Measurements from ENCODE around the gene NTN1. TPM values are rescaled to one million over a fixed set of nuclear protein-coding genes. Genes with fewer than 3 reads are reported as not detected.

Gene NTN1
- total and polyA plus RNA-seq, 2 donors, result 2.0 to 2.4 TPM

DNA sequence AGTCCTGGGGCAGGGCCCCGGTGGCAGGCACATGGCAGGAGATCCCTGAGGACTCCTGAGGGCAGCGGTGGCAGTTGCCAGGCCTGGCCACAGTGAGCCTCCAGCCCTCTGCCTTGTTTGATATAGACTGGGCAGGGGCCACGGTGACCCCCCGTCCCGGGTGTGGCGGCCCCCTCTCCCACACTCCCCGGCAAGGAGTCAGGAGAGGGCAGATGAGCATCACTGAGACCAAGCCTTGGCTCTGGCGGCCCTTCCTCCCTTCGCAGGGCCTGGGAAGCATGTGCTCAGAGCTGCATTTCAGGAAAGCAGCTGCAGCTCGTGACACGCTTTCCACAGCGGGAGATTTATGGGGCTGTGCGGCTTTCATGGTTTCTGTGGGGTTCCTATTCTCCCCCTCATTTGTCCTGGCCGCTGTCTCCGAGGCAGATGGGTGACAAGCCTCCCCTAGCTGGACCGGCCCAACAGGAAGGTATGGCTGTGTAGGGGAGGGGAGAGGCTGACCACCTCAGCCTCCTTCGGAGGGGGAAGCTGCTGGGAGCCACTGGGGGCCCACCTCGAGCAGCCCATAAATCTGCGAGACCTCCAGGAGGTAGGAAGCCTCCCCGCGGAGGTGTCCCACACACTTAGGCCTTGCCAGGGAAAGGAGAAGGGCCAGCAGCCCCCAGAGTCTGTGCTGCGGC, 211.4 kb downstream of the NTN1 start:
- Histone ChIP-seq H3K27me3 (ENCODE audit: control insufficient read depth in 2 of 2, insufficient read depth in 1 of 2, low read length in 1 of 2) (peaks cover 0 to 40% of the 10 kb centered on the region in 2 donors), H3K4me1 (ENCODE audit: control insufficient read depth in 2 of 2, insufficient read depth in 2 of 2, low read length in 2 of 2) (peaks cover 21 to 51% of the 10 kb centered on the region in 2 donors), H3K9me3 (ENCODE audit: control insufficient read depth in 2 of 2, insufficient read depth in 1 of 2, low read length in 1 of 2) (peaks cover 0 to 6% of the 10 kb centered on the region in 2 donors), H3K4me3 (ENCODE audit: low read length in 2 of 2) (no peak overlapping the region), H3K27ac (ENCODE audit: low read depth in 1 of 2, low read length in 1 of 2) (no peak overlapping the region), H3K36me3 (ENCODE audit: control insufficient read depth in 2 of 2, insufficient read depth in 2 of 2, low read length in 1 of 2) (no peaks in the 10 kb centered on the region)
- WGBS, result 17% methylated on average over 22 of the region's 22 CpGs
- DNase-seq (ENCODE audit: low read depth in 6 of 9, low spot score in 9 of 9), result peak in 1 of 9 donors; percentile 55

DNA sequence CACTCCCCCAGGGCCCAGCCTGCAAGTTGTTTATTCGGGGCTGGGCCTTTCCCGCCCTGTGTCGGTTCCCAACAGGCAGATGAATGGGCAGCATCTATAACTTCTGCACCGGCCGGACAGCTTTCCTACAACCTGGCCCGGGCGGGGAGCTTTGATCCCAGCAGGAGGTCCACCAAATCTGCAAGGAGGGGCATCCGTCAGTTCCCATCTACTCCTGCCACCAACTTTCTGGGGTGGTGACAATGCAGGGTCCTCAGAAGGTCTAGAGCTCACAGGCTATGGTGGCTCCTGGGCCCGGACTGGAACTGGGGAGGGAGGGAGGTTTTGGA, 211.9 kb downstream of the NTN1 start:
- Histone ChIP-seq H3K4me1 (ENCODE audit: control insufficient read depth in 2 of 2, insufficient read depth in 2 of 2, low read length in 2 of 2) (peaks cover 21 to 51% of the 10 kb centered on the region in 2 donors), H3K9me3 (ENCODE audit: control insufficient read depth in 2 of 2, insufficient read depth in 1 of 2, low read length in 1 of 2) (peaks cover 0 to 3% of the 10 kb centered on the region in 2 donors), H3K36me3 (ENCODE audit: control insufficient read depth in 2 of 2, insufficient read depth in 2 of 2, low read length in 1 of 2) (no peaks in the 10 kb centered on the region), H3K4me3 (ENCODE audit: low read length in 2 of 2) (no peak overlapping the region), H3K27me3 (ENCODE audit: control insufficient read depth in 2 of 2, insufficient read depth in 1 of 2, low read length in 1 of 2) (peaks cover 0 to 40% of the 10 kb centered on the region in 2 donors), H3K27ac (ENCODE audit: low read depth in 1 of 2, low read length in 1 of 2) (no peak overlapping the region)
- DNase-seq (ENCODE audit: low read depth in 6 of 9, low spot score in 9 of 9), result no peak
- 48% methylated on average over 9 of the region's 9 CpGs for WGBS

GRCh38 chr17:9233761-9234160, 212.5 kb downstream of the NTN1 start:
- DNase-seq (ENCODE audit: low read depth in 6 of 9, low spot score in 9 of 9), result no peak
- Histone ChIP-seq H3K36me3 (ENCODE audit: control insufficient read depth in 2 of 2, insufficient read depth in 2 of 2, low read length in 1 of 2) (no peaks in the 10 kb centered on the region), H3K27me3 (ENCODE audit: control insufficient read depth in 2 of 2, insufficient read depth in 1 of 2, low read length in 1 of 2) (peaks cover 0 to 40% of the 10 kb centered on the region in 2 donors), H3K27ac (ENCODE audit: low read depth in 1 of 2, low read length in 1 of 2) (no peak overlapping the region), H3K4me1 (ENCODE audit: control insufficient read depth in 2 of 2, insufficient read depth in 2 of 2, low read length in 2 of 2) (peaks cover 21 to 50% of the 10 kb centered on the region in 2 donors), H3K4me3 (ENCODE audit: low read length in 2 of 2) (no peak overlapping the region), H3K9me3 (ENCODE audit: control insufficient read depth in 2 of 2, insufficient read depth in 1 of 2, low read length in 1 of 2) (peaks cover 0 to 3% of the 10 kb centered on the region in 2 donors)
- 82% methylated on average over 7 of the region's 7 CpGs for WGBS

DNA sequence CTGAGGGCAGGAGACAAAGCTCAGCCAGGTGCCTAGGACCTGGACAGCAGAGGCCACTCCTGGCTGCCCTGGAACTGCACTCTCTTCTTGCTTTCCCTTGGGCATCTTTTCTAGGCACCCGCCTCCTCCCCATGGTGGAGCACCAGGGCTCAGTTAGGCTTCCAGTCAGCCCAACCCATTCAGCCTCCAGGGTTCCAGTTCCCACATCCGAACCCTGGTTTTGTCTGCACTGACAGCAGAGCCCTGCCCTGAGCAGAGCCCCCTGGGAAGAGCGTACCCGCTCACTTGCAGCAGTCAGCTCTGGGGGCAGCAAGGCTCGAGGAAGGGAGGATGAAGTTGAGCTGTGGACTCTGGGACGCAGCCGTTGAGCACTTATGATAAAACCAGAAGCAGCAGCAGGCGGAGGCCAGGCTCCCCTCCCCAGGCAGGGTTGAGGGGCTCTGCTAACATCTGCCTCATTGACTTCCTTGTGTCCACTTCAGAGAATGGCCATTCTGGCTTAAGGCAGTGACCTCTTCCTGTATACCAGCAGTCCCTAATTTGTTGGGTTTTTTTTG, 213.2 kb downstream of the NTN1 start:
- Histone ChIP-seq H3K4me3 (ENCODE audit: low read length in 2 of 2) (no peak overlapping the region), H3K4me1 (ENCODE audit: control insufficient read depth in 2 of 2, insufficient read depth in 2 of 2, low read length in 2 of 2) (peaks cover 25 to 57% of the 10 kb centered on the region in 2 donors), H3K9me3 (ENCODE audit: control insufficient read depth in 2 of 2, insufficient read depth in 1 of 2, low read length in 1 of 2) (peaks cover 0 to 3% of the 10 kb centered on the region in 2 donors), H3K36me3 (ENCODE audit: control insufficient read depth in 2 of 2, insufficient read depth in 2 of 2, low read length in 1 of 2) (no peaks in the 10 kb centered on the region), H3K27me3 (ENCODE audit: control insufficient read depth in 2 of 2, insufficient read depth in 1 of 2, low read length in 1 of 2) (peaks cover 0 to 47% of the 10 kb centered on the region in 2 donors), H3K27ac (ENCODE audit: low read depth in 1 of 2, low read length in 1 of 2) (no peak overlapping the region)
- 69% methylated on average over 8 of the region's 8 CpGs for WGBS
- DNase-seq (ENCODE audit: low read depth in 6 of 9, low spot score in 9 of 9), result no peak

GRCh38 chr17:9235346-9235745, 214.0 kb downstream of the NTN1 start:
- H3K36me3 ChIP-seq (ENCODE audit: control insufficient read depth in 2 of 2, insufficient read depth in 2 of 2, low read length in 1 of 2), result no peaks in the 10 kb centered on the region
- H3K27ac ChIP-seq (ENCODE audit: low read depth in 1 of 2, low read length in 1 of 2), result no peak overlapping the region
- peaks cover 0 to 51% of the 10 kb centered on the region in 2 donors for H3K27me3 ChIP-seq (ENCODE audit: control insufficient read depth in 2 of 2, insufficient read depth in 1 of 2, low read length in 1 of 2)
- peaks cover 0 to 3% of the 10 kb centered on the region in 2 donors for H3K9me3 ChIP-seq (ENCODE audit: control insufficient read depth in 2 of 2, insufficient read depth in 1 of 2, low read length in 1 of 2)
- H3K4me3 ChIP-seq (ENCODE audit: low read length in 2 of 2), result no peak overlapping the region
- H3K4me1 ChIP-seq (ENCODE audit: control insufficient read depth in 2 of 2, insufficient read depth in 2 of 2, low read length in 2 of 2), result peaks cover 27 to 62% of the 10 kb centered on the region in 2 donors
- WGBS, result 97% methylated on average over 4 of the region's 4 CpGs
- no peak for DNase-seq (ENCODE audit: low read depth in 6 of 9, low spot score in 9 of 9)

DNA sequence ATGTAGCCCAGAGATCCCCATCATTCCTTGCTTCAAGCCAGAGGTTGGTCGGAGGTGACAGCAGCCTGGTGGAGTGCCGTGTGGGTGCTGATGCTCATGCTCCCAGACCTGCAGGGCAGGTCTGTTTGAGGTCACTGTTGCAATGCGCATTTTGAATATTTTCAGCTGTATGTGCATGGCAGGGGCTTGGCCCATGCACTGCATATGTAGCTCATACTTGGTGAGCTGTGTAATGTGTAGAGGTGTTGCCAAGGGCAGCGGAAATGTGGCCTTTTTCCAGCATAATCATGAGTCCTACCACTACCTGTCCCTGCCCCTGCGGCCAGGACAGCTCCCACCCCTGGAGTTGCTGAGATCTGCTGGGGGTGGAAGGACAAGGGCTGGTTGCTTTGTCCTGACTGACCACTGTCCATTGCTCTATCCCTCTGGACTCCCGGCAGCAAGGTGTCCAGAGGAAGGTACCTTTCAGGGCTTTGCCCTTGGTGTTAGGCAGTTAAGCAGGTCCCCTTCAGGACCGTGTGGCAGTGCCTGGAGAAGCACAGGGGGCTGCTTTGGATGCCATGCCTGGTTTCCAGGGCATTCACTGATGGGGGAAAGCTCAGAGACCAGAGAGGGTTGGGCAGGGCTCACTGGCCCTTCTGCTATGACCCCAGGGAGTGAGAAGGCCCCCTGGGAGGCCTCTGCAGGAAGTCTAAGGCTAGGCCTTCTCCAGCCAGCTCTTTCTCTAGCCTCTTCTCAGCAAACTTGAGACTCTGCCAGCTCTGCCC, 215.2 kb downstream of the NTN1 start:
- H3K4me3 ChIP-seq (ENCODE audit: low read length in 2 of 2), result no peak overlapping the region
- peaks cover 0 to 47% of the 10 kb centered on the region in 2 donors for H3K27me3 ChIP-seq (ENCODE audit: control insufficient read depth in 2 of 2, insufficient read depth in 1 of 2, low read length in 1 of 2)
- no peak for DNase-seq (ENCODE audit: low read depth in 6 of 9, low spot score in 9 of 9)
- H3K27ac ChIP-seq (ENCODE audit: low read depth in 1 of 2, low read length in 1 of 2), result no peak overlapping the region
- peaks cover 0 to 7% of the 10 kb centered on the region in 2 donors for H3K9me3 ChIP-seq (ENCODE audit: control insufficient read depth in 2 of 2, insufficient read depth in 1 of 2, low read length in 1 of 2)
- peaks cover 39 to 67% of the 10 kb centered on the region in 2 donors for H3K4me1 ChIP-seq (ENCODE audit: control insufficient read depth in 2 of 2, insufficient read depth in 2 of 2, low read length in 2 of 2)
- WGBS, result 97% methylated on average over 7 of the region's 7 CpGs
- H3K36me3 ChIP-seq (ENCODE audit: control insufficient read depth in 2 of 2, insufficient read depth in 2 of 2, low read length in 1 of 2), result no peaks in the 10 kb centered on the region

DNA sequence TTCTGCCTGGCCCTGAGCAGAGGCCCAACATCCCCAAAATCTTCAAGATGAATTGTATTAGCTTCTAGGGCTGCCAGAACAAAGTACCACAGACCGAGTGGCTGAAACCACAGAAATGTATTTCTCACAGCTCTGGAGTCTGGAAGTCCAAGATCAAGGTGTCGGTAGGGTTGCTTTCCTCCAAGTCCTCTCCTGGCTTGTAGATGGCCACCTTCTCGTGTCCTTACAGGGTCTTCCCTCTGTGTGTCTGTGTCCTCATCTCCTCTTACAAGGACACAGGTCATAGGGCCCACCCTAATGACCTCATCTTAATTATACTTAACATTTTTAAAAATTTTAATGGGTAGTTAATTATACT, 215.7 kb downstream of the NTN1 start:
- Histone ChIP-seq H3K27ac (ENCODE audit: low read depth in 1 of 2, low read length in 1 of 2) (no peak overlapping the region), H3K9me3 (ENCODE audit: control insufficient read depth in 2 of 2, insufficient read depth in 1 of 2, low read length in 1 of 2) (peaks cover 0 to 7% of the 10 kb centered on the region in 2 donors), H3K4me1 (ENCODE audit: control insufficient read depth in 2 of 2, insufficient read depth in 2 of 2, low read length in 2 of 2) (peaks cover 40 to 69% of the 10 kb centered on the region in 2 donors), H3K36me3 (ENCODE audit: control insufficient read depth in 2 of 2, insufficient read depth in 2 of 2, low read length in 1 of 2) (no peaks in the 10 kb centered on the region), H3K4me3 (ENCODE audit: low read length in 2 of 2) (no peak overlapping the region), H3K27me3 (ENCODE audit: control insufficient read depth in 2 of 2, insufficient read depth in 1 of 2, low read length in 1 of 2) (peaks cover 0 to 42% of the 10 kb centered on the region in 2 donors)
- no peak for DNase-seq (ENCODE audit: low read depth in 6 of 9, low spot score in 9 of 9)
- 90% methylated on average over 3 of the region's 3 CpGs for WGBS

GRCh38 chr17:9237661-9238301, 216.5 kb downstream of the NTN1 start:
- Histone ChIP-seq H3K27me3 (ENCODE audit: control insufficient read depth in 2 of 2, insufficient read depth in 1 of 2, low read length in 1 of 2) (peaks cover 0 to 34% of the 10 kb centered on the region in 2 donors), H3K36me3 (ENCODE audit: control insufficient read depth in 2 of 2, insufficient read depth in 2 of 2, low read length in 1 of 2) (no peaks in the 10 kb centered on the region), H3K4me3 (ENCODE audit: low read length in 2 of 2) (peak overlapping the region in 1 of 2 donors; percentile 6), H3K27ac (ENCODE audit: low read depth in 1 of 2, low read length in 1 of 2) (peak overlapping the region in 1 of 2 donors; percentile 48), H3K9me3 (ENCODE audit: control insufficient read depth in 2 of 2, insufficient read depth in 1 of 2, low read length in 1 of 2) (peaks cover 0 to 7% of the 10 kb centered on the region in 2 donors), H3K4me1 (ENCODE audit: control insufficient read depth in 2 of 2, insufficient read depth in 2 of 2, low read length in 2 of 2) (peaks cover 34 to 63% of the 10 kb centered on the region in 2 donors)
- no peak for DNase-seq (ENCODE audit: low read depth in 6 of 9, low spot score in 9 of 9)
- 98% methylated on average over 13 of the region's 13 CpGs for WGBS

Data from thymus (tissue), 11 donors.